Body of pancreas (tissue), 4 donors: ENCODE results near the gene SPAG6.

Source experiments
- CTCF ChIP-seq, 7 experiments: fragments of 450-650 bp in 4 of 7; fragments of 200-600 bp in 3 of 7; sonication (generic) in 3 of 7; IDR thresholded peaks; one replicate each; pipeline ENCODE4 v1.5.1; 2016 to 2019; ENCODE audit warnings: antibody characterized with exemption in 7 of 7
- POLR2A ChIP-seq, 3 donors: fragments of 450-650 bp; IDR thresholded peaks; one replicate each; pipeline ENCODE4 v1.6.1; 2016; ENCODE audit warnings: antibody characterized with exemption in 3 of 3, mild to moderate bottlenecking in 2 of 3

- TF ChIP-seq CTCF (IDR thresholded peaks at IDR 0.05) (no peak), POLR2A (IDR thresholded peaks at IDR 0.05) (no peak)
Observed at GRCh38 chr10:22342421-22342820, 2.9 kb upstream of the SPAG6 start.
